22Rv1 (cell line): ENCODE data around the gene OR14A16.

Experiments used
- ZFX ChIP-seq: fragments of 450-650 bp; IDR thresholded peaks from 2 replicates; pipeline ENCODE4 v1.6.1; 2017; ENCODE audit warnings: antibody characterized with exemption, borderline replicate concordance
- TF ChIP-seq, protein P1 (sequence below): fragments of 450-650 bp; IDR thresholded peaks from 2 replicates; pipeline ENCODE4 v1.5.1; 2017; ENCODE audit warnings: mild to moderate bottlenecking

DNA sequence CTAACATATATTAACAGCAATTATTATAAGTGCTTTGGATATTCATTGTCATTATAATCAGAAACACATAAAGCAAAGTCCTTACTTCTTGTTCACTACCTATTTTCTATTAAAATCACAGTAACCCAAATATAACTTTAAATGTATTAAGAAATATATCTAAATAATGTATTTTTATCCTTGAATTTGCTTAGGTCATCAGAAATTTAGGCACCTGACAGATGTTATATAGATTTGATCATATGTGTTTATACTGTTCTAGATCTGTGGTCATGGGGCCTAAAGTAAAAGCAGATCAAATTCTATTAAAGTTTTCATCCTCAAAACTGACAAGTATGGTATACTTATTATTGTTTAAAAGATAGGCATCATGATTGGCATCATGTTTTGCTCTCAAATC is 54.3 kb downstream of the OR14A16 start:
- TF ChIP-seq, protein P1, sequence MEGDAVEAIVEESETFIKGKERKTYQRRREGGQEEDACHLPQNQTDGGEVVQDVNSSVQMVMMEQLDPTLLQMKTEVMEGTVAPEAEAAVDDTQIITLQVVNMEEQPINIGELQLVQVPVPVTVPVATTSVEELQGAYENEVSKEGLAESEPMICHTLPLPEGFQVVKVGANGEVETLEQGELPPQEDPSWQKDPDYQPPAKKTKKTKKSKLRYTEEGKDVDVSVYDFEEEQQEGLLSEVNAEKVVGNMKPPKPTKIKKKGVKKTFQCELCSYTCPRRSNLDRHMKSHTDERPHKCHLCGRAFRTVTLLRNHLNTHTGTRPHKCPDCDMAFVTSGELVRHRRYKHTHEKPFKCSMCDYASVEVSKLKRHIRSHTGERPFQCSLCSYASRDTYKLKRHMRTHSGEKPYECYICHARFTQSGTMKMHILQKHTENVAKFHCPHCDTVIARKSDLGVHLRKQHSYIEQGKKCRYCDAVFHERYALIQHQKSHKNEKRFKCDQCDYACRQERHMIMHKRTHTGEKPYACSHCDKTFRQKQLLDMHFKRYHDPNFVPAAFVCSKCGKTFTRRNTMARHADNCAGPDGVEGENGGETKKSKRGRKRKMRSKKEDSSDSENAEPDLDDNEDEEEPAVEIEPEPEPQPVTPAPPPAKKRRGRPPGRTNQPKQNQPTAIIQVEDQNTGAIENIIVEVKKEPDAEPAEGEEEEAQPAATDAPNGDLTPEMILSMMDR: no peak
- TF ChIP-seq ZFX: no peak
